Measurements from ENCODE around the gene TMEM120B.

The TMEM120B gene

DNA sequence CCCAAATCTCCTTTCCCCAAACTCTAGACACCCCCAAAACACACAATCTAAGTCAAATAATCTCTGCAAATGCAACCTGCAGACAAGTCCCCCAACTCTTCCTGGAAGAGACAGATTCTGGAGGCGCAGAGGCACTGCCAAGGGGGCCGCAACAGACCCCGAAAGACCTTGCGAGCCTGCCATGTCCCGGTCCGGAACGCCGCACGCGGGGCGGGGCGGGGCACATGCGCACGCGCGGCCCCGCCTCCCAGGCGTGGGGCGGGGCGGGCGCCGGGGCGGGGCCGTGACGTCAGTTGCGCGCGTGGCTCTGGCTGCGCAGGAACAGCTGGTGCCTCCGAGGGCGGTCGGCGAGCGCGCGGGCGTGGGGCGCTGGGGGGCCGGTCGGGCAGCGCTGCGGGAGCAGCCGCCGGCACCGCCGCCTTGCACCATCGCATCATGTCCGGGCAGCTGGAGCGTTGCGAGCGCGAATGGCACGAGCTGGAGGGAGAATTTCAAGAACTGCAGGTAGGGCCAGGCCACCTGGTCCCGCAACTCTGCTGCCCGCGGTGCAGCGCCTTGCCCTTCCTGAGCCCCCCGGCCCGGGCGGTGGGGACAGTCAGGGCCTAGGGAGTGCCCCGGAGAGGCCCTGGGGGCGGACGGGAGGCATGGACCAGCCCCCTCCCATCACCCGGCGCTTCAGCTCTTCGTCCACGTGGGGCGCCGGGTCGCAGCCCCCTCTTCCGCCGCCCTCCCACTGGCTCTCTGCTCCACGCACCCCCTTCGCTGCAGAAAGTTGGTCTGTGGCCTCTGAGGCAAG, at the start of gene TMEM120B (continued):
- TF ChIP-seq ZNF791 (tag by site-specific recombination; IDR thresholded peaks at IDR 0.05) = no peak
- TF ChIP-seq ZNF610 (tag by site-specific recombination; IDR thresholded peaks at IDR 0.05; ENCODE audit: borderline replicate concordance) = no peak
- TF ChIP-seq ZNF202 (tag by site-specific recombination; IDR thresholded peaks at IDR 0.05; ENCODE audit: borderline replicate concordance) = no peak
- TF ChIP-seq ZBTB6 (tag by site-specific recombination; IDR thresholded peaks at IDR 0.05) = peak; percentile 32; the same call in 1 of the 2 replicates
- TF ChIP-seq, protein P1, sequence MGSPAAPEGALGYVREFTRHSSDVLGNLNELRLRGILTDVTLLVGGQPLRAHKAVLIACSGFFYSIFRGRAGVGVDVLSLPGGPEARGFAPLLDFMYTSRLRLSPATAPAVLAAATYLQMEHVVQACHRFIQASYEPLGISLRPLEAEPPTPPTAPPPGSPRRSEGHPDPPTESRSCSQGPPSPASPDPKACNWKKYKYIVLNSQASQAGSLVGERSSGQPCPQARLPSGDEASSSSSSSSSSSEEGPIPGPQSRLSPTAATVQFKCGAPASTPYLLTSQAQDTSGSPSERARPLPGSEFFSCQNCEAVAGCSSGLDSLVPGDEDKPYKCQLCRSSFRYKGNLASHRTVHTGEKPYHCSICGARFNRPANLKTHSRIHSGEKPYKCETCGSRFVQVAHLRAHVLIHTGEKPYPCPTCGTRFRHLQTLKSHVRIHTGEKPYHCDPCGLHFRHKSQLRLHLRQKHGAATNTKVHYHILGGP (tag by site-specific recombination; IDR thresholded peaks at IDR 0.05) = no peak
- TF ChIP-seq, protein P2, sequence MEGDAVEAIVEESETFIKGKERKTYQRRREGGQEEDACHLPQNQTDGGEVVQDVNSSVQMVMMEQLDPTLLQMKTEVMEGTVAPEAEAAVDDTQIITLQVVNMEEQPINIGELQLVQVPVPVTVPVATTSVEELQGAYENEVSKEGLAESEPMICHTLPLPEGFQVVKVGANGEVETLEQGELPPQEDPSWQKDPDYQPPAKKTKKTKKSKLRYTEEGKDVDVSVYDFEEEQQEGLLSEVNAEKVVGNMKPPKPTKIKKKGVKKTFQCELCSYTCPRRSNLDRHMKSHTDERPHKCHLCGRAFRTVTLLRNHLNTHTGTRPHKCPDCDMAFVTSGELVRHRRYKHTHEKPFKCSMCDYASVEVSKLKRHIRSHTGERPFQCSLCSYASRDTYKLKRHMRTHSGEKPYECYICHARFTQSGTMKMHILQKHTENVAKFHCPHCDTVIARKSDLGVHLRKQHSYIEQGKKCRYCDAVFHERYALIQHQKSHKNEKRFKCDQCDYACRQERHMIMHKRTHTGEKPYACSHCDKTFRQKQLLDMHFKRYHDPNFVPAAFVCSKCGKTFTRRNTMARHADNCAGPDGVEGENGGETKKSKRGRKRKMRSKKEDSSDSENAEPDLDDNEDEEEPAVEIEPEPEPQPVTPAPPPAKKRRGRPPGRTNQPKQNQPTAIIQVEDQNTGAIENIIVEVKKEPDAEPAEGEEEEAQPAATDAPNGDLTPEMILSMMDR (tag by site-specific recombination; IDR thresholded peaks at IDR 0.05) = peak; percentile 85
- TF ChIP-seq ZNF747 (tag by site-specific recombination; IDR thresholded peaks at IDR 0.05) = no peak
- no peak for TF ChIP-seq PRDM4 (tag by site-specific recombination; IDR thresholded peaks at IDR 0.05)
- no peak for TF ChIP-seq WT1 (tag by site-specific recombination; IDR thresholded peaks at IDR 0.05)
- TF ChIP-seq ZNF140 (tag by site-specific recombination; IDR thresholded peaks at IDR 0.05) = no peak
- TF ChIP-seq ZNF707 (tag by site-specific recombination; IDR thresholded peaks at IDR 0.05) = no peak
- peak; percentile 38 for TF ChIP-seq SP3 (tag by site-specific recombination; IDR thresholded peaks at IDR 0.05)
- TF ChIP-seq ZSCAN5A (tag by site-specific recombination; IDR thresholded peaks at IDR 0.05) = no peak
- TF ChIP-seq KLF9 (tag by site-specific recombination; IDR thresholded peaks at IDR 0.05; ENCODE audit: low read depth) = peak; percentile 63
- no peak for TF ChIP-seq ZNF843 (tag by site-specific recombination; IDR thresholded peaks at IDR 0.05)
- no peak for TF ChIP-seq ZNF660 (tag by site-specific recombination; IDR thresholded peaks at IDR 0.05)
- TF ChIP-seq ZNF366 (tag by site-specific recombination; conservative IDR thresholded peaks at IDR 0.05) = no peak
- TF ChIP-seq ZNF169 (tag by site-specific recombination; IDR thresholded peaks at IDR 0.05) = no peak
- TF ChIP-seq ZNF692 (tag by site-specific recombination; IDR thresholded peaks at IDR 0.05) = peak; percentile 12; the same call in 1 of the 2 replicates
- peak; percentile 78 for TF ChIP-seq ZIC2 (tag by site-specific recombination; IDR thresholded peaks at IDR 0.05)
- TF ChIP-seq ZNF311 (tag by site-specific recombination; IDR thresholded peaks at IDR 0.05; ENCODE audit: borderline replicate concordance) = no peak
- 0 out of 2 replicates have a peak, but pooled peaks have one; percentile 7 for TF ChIP-seq ZNF184 (tag by site-specific recombination; IDR thresholded peaks at IDR 0.05)
- TF ChIP-seq ZNF701 (tag by site-specific recombination; IDR thresholded peaks at IDR 0.05) = no peak
- 0 out of 2 replicates have a peak, but pooled peaks have one; percentile 49 for TF ChIP-seq ZNF785 (tag by site-specific recombination; IDR thresholded peaks at IDR 0.05)
- TF ChIP-seq GLIS1 (tag by site-specific recombination; IDR thresholded peaks at IDR 0.05) = peak; percentile 58; the same call in 1 of the 2 replicates
- no peak; the same call in 1 of the 2 replicates for TF ChIP-seq SP2 (tag by site-specific recombination; IDR thresholded peaks at IDR 0.05)
- TF ChIP-seq, protein P3, sequence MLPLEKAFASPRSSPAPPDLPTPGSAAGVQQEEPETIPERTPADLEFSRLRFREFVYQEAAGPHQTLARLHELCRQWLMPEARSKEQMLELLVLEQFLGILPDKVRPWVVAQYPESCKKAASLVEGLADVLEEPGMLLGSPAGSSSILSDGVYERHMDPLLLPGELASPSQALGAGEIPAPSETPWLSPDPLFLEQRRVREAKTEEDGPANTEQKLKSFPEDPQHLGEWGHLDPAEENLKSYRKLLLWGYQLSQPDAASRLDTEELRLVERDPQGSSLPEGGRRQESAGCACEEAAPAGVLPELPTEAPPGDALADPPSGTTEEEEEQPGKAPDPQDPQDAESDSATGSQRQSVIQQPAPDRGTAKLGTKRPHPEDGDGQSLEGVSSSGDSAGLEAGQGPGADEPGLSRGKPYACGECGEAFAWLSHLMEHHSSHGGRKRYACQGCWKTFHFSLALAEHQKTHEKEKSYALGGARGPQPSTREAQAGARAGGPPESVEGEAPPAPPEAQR (tag by site-specific recombination; IDR thresholded peaks at IDR 0.05) = no peak
- TF ChIP-seq ZBTB1 (tag by site-specific recombination; IDR thresholded peaks at IDR 0.05) = no peak

Measured in HEK293 (cell line).